HG03469 (cell line): ENCODE results near the gene NR5A1.

Experiments used
- ATAC-seq: cut with Tn5 transposase; IDR thresholded peaks from one replicate; pipeline ENCODE4 v1.9.1; 2021; ENCODE audit warnings: mild to moderate bottlenecking, moderate library complexity, moderate number of reproducible peaks; ENCODE audit not compliant: unreplicated experiment

The NR5A1 gene

DNA sequence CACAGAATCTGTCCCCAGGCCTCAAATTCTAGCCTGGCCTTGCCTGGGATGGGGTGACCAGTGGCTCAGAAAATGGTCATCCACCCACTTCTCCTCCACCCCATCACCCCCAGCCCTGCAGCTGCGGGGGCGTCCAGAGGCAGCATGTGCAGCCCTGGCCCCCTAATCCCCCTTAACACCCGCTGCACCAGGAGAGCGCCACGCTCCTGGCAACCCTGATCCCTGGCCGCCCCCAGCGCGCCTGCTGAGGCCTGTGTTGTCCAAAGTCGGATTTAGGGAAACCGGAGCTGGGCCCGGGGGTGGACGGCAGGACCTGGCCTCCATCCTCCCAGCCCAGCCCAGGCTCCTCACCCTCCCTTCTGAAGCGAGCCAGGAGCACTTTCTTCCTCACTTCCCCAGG is 22.0 kb downstream of the NR5A1 start:
- ATAC-seq, result no peak

DNA sequence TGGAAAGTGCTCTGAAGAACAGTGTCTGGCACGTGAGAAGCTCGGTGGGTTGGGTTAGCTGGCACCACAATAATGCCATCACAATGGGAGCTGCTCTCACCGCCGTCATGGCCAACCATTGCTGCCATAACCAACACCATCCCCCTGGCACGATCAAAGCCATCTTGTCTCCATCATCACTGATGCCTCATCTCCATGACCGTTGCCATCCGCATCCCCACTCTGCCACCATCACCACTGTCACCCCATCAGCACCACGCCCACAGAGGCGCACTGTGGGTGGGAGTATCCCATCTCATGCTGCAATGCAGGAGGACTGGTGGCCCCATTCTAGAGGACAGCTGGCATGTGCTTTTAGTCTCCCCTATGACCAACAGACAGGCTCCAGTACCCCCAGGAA is 23.7 kb downstream of the NR5A1 start:
- no peak for ATAC-seq

DNA sequence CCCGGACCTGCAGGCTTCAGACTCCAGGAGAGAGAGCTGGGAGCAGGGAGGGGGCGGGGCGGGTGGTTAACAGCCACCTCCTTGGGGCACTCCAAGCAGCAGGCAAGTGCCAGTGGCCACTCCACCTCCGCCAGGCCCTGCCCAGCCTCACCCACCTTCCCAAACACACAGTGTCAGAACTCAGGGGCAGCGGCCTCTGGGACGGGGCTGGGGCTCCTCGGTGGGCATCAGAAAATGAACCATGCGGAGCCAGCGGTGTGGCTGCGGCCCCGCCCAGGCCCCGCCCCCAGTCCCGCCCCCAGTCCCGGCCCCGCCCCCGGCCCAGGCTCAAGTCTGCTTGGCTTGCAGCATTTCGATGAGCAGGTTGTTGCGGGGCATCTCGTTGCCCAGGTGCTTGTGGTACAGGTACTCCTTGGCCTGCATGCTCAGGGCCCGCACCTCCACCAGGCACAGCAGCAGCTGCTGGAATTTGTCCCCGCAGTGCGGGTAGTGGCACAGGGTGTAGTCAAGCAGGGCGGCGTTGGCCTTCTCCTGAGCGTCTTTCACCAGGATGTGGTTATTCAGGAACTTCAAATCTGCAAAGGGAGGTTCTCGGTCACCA is 24.7 kb downstream of the NR5A1 start:
- no peak for ATAC-seq

DNA sequence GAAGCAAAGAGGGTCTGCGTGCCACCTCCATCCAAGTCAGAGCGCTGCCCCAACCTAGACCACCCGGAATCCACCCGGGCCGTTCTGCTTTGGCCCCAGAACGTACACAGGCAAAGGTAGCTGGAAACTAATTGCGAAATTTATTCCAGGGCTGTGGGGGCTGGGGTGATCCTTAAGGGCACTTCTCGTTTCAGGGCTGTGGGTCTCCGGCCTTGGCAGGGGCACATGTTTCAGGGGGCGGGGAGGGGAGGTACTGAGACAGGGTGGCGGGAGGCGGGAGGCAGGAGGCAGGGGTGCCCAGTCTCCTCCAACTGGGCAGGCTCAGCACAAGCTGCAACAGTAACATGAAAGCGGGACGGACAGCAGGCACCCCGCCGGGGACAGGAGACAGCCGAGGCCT is 26.1 kb downstream of the NR5A1 start:
- no peak for ATAC-seq

DNA sequence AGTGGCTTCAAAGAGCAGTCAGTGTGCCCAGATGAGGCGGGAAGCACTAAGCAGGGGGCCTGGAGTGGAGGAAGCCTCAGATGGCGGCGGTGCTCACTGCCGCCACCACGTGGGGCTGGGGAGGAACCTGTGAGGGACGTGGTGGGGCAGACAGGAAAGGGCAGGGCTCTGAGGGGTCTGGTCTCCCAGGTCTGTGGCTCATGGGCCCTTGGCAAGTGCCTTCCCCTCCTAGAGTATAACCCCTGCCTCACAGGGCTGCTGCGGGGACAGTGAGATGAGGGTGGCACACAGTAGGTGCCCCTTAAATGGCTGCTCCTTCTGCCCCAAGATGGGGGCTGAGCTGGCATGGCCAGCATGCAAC is 26.6 kb downstream of the NR5A1 start:
- no peak for ATAC-seq

DNA sequence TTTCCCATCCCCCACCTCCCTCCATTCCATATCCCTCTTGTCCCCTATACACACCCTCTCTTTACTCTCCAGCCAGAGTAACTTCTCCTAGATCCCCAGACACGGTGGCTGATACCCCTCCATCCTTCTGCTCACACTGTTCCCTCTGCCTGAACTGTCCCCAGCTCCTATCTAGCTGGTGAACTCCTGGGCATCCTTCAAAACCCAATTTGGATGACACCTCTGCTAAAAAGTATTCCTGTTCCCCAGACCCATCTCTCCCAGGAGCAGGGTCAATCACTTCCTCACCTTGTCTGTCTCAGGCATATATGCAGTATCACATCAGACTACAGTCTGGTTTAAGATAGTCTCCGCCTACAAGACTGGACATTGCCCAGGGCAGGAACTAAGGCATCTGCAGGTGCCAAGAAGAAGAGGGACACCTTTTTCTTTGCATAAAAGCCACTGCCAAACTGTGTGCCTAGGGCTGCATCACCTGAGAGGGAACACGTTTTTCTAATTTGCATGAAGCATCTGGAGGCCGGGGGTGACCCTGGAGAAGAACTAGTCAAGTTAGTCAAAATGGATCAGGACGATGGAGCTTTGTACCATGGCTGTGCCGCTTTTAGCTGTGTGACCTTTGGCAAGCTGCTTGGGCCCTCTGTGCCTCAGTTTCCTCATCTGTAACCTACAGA is 27.1 kb downstream of the NR5A1 start:
- no peak for ATAC-seq

DNA sequence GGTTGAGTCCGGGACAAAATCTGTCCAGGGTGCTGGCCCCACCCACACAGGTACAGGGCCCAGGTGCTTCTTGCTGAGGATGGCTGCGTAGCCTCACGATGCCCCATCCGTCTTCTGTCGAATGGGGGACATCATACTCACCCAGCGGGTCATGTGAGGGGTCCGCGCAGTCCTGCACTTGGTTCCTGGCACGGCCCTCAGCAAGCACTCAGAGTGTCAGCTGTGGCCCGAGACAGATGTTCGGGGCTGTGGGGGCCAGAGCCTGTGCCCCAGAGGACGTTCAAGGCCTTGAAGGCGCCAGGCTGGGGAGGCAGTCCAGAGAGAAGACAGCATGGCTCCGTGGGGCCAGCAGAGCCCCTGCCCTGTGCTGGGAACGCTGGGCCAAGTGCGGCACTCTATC is 27.8 kb downstream of the NR5A1 start:
- no peak for ATAC-seq

DNA sequence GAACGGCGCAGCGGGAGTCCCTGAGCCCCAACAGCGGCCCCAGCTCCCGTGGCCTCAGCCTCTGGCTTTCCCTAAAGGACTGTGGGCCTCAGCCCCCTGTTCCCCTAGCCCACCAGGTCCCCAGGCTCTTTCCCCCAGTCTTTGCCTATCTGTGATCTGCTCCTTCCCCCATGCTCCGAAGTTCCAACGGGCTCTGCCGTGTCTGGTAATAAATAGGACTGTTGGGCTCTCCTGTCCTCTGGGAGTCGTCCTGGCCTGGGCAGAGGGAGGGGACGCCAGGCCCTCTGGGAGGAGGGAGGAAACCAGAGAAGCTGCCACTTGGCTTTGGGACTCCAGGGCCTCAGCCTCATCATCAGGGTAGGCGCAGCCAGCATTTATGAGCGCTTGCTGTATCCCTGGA is 28.8 kb downstream of the NR5A1 start:
- no peak for ATAC-seq

DNA sequence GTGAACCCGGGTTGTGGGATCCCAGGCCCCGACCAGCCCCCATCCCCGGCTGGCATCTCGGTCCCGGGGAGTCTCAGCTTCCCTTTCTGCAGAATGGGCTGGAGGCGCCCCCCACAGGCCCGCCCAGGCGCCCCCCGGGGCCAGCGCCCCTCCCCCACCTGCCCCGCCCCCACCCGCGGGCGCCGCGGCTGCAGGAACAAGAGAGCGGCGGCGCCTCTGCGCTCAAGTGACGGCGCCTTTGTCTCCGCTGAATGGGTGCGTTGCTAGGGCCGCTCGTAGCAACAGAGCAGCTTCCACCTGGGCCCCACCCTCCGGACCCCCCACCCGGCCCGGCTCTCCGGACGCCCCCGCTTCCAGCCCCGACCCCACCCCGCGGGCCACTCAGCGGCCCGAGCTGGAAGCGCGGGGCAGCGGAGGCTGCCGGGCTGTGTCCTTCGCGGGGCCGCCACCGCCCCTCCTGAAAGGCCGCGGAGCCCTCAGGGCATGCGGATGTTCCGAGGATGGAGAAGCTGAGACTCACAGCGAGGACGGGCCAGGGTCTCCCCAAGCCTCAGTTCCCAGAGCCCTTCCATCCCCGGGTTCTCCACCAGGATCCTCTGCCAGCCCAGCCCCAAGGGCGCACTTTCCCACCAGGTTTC is 29.4 kb downstream of the NR5A1 start:
- no peak for ATAC-seq

DNA sequence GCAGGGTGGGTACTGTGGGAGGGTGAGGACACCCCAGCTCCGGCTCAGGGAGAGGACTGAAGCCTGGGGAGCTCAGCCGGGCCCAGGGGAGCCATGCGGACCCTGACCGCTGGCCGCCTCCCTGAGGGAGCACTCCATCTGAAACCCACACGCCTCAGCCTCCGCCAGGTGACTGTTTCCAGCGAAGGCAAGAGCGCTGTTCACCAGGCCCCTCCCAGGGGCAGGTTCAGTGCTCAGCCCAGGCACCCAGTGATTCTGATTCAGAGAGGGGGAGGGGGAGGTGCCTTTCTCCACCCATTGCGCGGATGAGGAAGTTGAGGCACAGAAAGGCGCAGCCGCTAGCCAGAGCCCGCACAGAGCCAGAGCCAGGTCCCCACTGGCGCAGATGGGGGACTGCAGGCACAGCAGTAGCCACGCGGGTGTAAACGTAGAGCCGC is 30.0 kb downstream of the NR5A1 start:
- ATAC-seq, result no peak

DNA sequence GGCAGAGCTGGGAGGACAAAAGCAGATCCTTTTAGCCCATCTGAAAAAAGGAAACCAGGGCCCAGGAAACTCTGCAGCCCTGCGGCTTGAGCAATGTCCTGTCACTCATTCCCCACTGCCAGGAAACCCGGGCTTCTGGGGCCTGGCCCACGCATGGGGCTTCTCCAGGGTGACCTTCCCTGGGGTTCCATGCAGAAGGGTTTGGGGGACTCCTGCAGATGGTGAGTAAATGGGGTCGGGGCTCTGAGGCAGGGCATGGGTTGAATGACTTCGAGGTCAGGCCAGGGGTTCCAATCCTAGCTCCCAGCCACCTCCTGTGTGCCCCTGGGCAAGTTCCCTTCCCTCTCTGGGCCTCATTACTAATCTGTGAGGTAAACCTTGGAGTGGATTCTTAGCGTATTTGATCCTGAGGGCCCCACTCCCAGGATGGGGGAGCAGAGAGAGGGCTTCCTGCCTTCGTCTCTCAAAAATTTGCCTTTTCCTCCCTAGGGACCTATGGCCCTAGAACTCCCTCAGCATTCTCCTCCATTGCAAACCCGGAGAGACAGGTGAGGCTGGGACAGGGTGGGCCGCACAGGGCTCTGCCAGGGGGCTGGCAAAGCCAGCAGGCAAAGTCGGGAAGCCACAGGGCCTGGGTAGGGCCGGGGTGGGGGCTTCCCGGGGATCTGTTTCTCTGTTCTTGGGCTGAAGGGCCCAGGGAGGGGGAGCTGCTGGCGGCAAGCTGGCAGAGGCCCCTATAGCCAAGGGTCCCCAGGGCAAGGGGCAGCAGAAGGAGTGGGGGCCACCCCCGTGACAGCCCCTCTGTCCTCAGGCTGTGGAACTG is 31.1 kb downstream of the NR5A1 start:
- ATAC-seq, result no peak

DNA sequence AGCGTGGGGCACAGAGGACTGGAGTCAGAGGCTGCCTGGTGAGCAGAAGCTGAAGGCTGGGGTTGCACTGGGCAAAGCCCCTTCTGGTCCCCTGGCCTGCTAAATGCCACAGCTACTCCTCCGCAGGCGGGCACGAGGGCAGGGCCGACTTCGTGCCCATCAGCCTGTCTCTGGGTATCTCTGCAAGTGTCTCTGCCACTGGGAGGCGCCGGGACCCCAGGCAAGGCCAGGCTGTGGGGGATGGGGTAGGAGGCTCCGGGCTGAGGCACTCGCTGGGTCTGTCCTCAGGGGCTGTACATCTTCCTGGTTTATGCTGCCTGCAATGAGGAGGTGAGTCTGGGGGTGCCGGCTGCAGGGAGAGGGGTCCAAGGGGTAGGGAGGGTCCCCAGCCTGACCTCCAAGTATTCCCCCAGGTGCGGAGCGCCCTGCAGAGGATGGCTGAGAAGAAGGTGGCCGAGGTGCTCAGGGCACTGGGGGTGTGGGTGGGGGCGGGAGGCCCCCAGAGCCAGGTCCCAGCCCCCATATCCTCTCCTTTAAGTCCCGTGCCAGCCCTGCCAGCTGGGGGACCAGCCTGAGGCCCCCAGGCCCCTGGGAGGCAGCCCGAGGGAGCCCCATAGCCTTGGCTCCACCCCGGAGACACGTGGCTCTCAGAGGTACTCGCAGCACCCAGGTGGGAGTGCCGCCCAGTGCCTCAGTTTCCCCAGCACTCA is 31.9 kb downstream of the NR5A1 start:
- ATAC-seq, result no peak

DNA sequence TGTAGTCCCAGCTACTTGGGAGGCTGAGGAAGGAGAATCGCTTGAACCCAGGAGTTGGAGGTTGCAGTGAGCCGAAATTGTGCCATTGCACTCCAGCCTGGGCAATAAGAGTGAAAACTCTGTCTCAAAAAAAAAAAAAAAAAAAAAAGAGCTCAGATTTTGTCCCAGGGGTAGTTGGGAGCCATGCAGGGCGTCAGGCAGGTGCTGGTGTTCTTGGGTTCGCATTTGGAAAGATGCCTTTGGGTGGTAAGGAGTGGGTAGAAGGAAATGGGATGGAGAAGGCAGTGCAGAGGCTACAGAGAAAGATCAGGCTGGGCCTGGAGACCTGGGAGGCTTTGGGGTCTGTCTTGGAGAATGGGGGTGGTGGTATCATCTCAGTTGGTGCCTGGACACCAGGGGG is 33.0 kb downstream of the NR5A1 start:
- no peak for ATAC-seq

DNA sequence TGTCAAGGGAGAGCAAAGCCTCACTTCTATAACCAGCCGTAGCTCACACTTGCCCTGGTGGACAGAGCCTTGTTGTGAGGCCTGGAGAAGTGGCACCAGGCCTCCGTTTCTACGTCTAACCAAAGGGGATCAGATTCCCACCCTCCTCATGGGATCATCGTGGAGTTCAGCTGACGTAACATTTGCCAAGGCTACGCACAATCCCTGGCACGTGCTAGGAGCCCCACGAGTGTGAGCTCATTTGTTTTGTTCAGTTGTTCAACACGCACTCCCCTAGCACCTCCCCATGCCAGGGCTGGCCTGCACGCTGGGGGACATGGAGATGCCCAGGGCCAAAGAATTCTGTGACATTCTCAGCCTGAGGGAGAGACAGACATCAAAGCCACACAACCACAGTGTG is 33.9 kb downstream of the NR5A1 start:
- no peak for ATAC-seq

DNA sequence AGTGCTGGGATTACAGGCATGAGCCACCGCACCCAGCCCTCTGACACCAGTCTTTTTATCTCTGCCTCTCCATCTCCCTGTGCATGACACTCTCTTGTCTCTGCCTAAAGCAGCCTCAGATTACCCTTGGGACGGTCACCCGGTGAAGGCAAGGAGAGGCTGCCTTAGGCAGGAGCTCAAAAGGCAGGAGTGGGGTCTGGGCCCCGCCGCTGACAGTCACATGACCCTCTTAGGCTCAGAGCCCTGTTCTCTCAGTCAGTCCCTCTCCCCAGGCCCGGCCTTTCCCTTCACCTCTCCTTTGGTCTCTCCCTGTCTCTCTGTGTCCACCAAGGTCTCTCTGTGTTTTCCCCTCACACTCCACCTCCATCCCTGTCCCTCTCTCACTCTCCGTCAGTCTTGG is 34.4 kb downstream of the NR5A1 start:
- ATAC-seq, result no peak

DNA sequence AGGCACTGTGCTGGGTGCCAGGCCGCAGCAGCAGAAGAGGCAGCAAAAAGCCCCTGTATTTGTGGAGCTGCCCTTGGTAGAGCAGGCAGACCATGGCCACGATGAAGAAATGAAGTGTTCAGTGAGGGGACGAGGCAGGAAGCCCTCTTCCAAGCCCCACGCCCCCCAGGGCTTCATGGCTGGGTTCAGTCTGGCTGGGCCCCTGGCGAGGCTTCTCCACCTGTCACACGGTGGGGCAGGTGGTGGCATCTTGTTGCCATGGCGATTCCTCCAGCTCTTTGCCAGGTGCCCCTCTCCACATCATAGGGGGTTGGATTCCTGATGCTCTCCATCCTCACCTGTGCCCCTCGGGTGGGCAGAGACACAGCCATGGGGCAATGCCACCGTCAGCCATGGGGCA is 35.4 kb downstream of the NR5A1 start:
- no peak for ATAC-seq

DNA sequence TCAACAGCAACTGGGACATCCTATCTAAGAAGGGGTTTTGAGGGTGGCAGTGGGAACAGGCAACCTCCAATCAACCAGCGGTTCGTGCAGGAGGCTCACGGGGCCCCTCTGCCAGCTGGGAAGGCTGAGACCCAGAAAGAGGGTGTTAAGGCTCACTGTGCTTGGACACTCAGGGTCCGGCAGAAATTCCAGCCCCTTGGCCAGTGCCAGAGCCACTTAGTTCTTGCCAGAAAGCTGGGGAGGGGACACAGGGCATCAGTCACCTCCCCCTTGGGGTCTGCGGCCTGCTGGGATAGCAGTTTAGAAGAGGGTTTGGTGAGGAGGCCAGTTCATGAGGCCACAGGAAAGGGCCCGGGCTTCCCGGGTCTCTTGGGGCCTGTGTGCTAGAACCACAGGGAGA is 36.5 kb downstream of the NR5A1 start:
- ATAC-seq, result no peak

DNA sequence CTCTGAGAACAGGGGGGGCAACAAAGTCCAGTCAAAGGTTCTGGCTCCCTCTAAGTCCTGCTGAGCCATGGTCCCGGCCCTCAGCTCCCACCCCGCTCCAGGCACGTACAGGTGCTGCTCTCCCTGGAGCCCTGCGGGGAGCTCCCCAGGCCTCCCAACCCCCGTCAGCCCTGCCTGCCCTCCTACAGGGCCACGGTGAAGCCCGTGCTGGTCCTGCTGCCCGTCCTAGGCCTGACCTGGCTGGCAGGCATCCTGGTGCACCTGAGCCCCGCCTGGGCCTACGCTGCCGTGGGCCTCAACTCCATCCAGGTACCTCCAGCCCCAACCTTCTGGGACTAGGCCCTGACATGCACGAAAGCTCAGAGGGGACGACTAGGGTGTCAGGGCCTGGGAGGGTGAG is 36.9 kb downstream of the NR5A1 start:
- no peak for ATAC-seq

DNA sequence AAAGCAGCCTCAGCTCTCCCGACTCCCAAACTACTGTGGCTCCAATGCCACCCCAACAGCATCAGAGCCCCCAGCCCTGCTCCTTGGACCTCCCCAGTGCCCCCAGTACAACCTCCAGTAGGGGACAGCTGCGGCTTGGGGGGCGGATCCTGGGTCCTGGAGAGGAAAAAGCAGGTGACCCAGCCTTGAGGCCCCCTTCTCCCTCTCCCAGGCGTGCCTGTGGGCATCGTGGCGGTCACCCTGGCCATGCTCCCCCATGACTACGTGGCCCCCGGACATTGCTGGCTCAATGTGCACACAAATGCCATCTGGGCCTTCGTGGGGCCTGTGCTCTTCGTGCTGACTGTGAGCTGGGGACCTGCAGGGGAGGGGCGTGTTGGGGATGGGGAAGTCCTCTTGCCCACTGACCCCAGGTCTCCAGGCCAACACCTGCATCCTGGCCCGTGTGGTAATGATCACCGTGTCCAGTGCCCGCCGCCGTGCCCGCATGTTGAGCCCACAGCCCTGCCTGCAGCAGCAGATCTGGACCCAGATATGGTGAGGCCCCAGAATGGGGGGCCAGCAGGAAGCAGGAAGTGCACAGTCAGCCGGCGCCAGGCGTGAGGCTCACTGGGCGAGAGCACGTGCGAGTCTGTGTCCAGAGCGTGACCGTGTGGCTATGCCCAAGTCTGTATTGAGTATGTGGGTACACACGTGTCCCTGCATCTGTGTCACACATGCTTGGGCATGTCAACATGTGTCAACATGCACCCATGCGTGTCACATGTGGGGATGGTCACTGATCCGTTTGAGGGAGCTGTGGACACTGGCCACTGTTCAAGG is 38.0 kb downstream of the NR5A1 start:
- no peak for ATAC-seq

DNA sequence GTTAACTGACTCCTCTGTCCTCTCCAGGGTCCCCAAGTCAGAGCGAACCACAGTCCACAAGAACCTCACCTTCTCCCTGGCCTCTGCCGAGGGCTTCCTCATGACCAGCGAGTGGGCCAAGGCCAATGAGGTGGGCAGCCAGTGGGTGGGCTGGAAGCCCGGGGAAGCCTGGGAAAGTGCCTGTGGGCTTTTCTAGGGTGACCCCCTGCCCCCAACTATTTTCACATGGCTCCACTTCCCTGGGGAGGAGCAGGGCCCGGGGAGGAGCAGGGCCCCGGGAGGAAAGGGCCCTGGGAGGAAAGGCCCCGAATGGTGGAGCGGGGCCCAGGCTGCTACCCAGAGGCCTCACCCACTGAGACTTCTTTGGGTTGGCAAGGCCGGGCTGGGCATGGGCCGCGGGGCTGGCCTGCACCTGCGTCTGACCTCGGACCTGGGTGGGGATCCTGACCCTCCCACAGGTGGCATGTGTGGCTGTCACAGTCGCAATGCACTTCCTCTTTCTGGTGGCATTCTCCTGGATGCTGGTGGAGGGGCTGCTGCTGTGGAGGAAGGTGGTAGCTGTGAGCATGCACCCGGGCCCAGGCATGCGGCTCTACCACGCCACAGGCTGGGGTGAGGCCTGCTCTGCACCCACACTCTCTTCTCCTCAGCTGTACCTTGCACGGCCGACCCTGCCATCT is 39.0 kb downstream of the NR5A1 start:
- no peak for ATAC-seq
